KMS-11 (cell line): ENCODE results near the gene NELFA.

Experiments
- H2AFZ ChIP-seq: fragments of 200-600 bp; sonication (generic); 2 replicates; pipeline ENCODE4 v1.6.1; 2016; ENCODE audit warnings: antibody characterized with exemption, mixed run types, low read depth
- H3K27ac ChIP-seq: fragments of 200-600 bp; sonication (generic); 2 replicates; pipeline ENCODE4 v1.6.1; 2016; ENCODE audit warnings: mild to moderate bottlenecking, mixed run types
- H3K27me3 ChIP-seq: fragments of 200-600 bp; sonication (generic); 2 replicates; pipeline ENCODE4 v1.6.1; 2017; ENCODE audit warnings: mild to moderate bottlenecking, low read depth, mixed run types, moderate library complexity; ENCODE audit not compliant: insufficient read depth
- H3K36me3 ChIP-seq: fragments of 200-600 bp; sonication (generic); 2 replicates; pipeline ENCODE4 v1.6.1; 2017; ENCODE audit warnings: mild to moderate bottlenecking, mixed run types; ENCODE audit not compliant: insufficient read depth
- H3K4me1 ChIP-seq: fragments of 200-600 bp; sonication (generic); 2 replicates; pipeline ENCODE4 v1.6.1; 2016; ENCODE audit warnings: mild to moderate bottlenecking, low read depth, mixed run types; ENCODE audit not compliant: poor library complexity, severe bottlenecking
- H3K4me2 ChIP-seq: fragments of 200-600 bp; sonication (generic); 2 replicates; pipeline ENCODE4 v1.7.0; 2016; ENCODE audit warnings: mild to moderate bottlenecking, mixed run types
- H3K4me3 ChIP-seq: fragments of 200-600 bp; sonication (generic); IDR thresholded peaks from 2 replicates; pipeline ENCODE4 v1.6.1; 2017; ENCODE audit warnings: low read depth, low read length, mixed read lengths; ENCODE audit not compliant: insufficient read depth
- H3K79me2 ChIP-seq: fragments of 200-600 bp; sonication (generic); 2 replicates; pipeline ENCODE4 v1.6.1; 2016; ENCODE audit warnings: low read depth, mixed run types; ENCODE audit not compliant: insufficient read depth
- H3K9ac ChIP-seq: fragments of 200-600 bp; sonication (generic); 2 replicates; pipeline ENCODE4 v1.6.1; 2016; ENCODE audit warnings: mild to moderate bottlenecking, mixed run types
- H4K20me1 ChIP-seq: fragments of 200-600 bp; sonication (generic); 2 replicates; pipeline ENCODE4 v1.6.1; 2016; ENCODE audit warnings: mild to moderate bottlenecking, mixed run types; ENCODE audit not compliant: insufficient read depth
- CTCF ChIP-seq: fragments of 200-600 bp; sonication (generic); conservative IDR thresholded peaks from 2 replicates; pipeline ENCODE4 v1.6.1; 2017; ENCODE audit warnings: low read depth, mild to moderate bottlenecking, antibody characterized with exemption, low read length, moderate library complexity, mixed read lengths

Gene NELFA

GRCh38 chr4:1952058-1952700, 56.6 kb downstream of the NELFA start:
- Histone ChIP-seq H3K4me2 (no peak overlapping the region), H3K27ac (no peak overlapping the region), H3K4me3 (no peak overlapping the region), H2AFZ (no peak overlapping the region), H3K4me1 (no peaks in the 10 kb centered on the region), H3K27me3 (no peaks in the 10 kb centered on the region), H4K20me1 (no peaks in the 10 kb centered on the region), H3K36me3 (peaks cover 4% of the 10 kb centered on the region; the same call in 1 of the 2 replicates), H3K79me2 (no peaks in the 10 kb centered on the region; the same call in 1 of the 2 replicates), H3K9ac (no peak overlapping the region)
- TF ChIP-seq CTCF: no peak

- no peak overlapping the region for H2AFZ ChIP-seq
- H3K79me2 ChIP-seq: no peaks in the 10 kb centered on the region; the same call in 1 of the 2 replicates
- H3K36me3 ChIP-seq: no peaks in the 10 kb centered on the region
- H3K27ac ChIP-seq: no peak overlapping the region
- no peak overlapping the region for H3K9ac ChIP-seq
- no peak for TF ChIP-seq CTCF
- no peaks in the 10 kb centered on the region for H4K20me1 ChIP-seq
- H3K27me3 ChIP-seq: no peaks in the 10 kb centered on the region
- H3K4me3 ChIP-seq: no peak overlapping the region
- H3K4me1 ChIP-seq: no peaks in the 10 kb centered on the region
- no peak overlapping the region for H3K4me2 ChIP-seq
Observed at GRCh38 chr4:1950369-1950768, 58.4 kb downstream of the NELFA start.

- Histone ChIP-seq H3K79me2 (no peaks in the 10 kb centered on the region; the same call in 1 of the 2 replicates), H3K9ac (no peak overlapping the region), H2AFZ (no peak overlapping the region), H3K27ac (no peak overlapping the region), H4K20me1 (no peaks in the 10 kb centered on the region), H3K4me1 (no peaks in the 10 kb centered on the region), H3K27me3 (no peaks in the 10 kb centered on the region), H3K4me2 (no peak overlapping the region), H3K36me3 (no peaks in the 10 kb centered on the region), H3K4me3 (no peak overlapping the region)
- no peak for TF ChIP-seq CTCF
Observed at GRCh38 chr4:1948892-1949436, 59.8 kb downstream of the NELFA start.

- Histone ChIP-seq H3K9ac (no peak overlapping the region), H2AFZ (no peak overlapping the region), H3K36me3 (peaks cover 1% of the 10 kb centered on the region; the same call in 1 of the 2 replicates), H3K4me1 (no peaks in the 10 kb centered on the region), H3K27me3 (no peaks in the 10 kb centered on the region), H4K20me1 (0 out of 2 replicates have a peak, but pooled peaks cover 6% of the 10 kb centered on the region), H3K4me3 (no peak overlapping the region), H3K27ac (no peak overlapping the region), H3K4me2 (no peak overlapping the region), H3K79me2 (peaks cover 6% of the 10 kb centered on the region; the same call in 1 of the 2 replicates)
- TF ChIP-seq CTCF: no peak
Observed at GRCh38 chr4:1948232-1948631, 60.5 kb downstream of the NELFA start.
